Esophagus muscularis mucosa (tissue), 4 donors: ENCODE results near the gene HK1. TPM values are rescaled to one million over a fixed set of nuclear protein-coding genes. Genes with fewer than 3 reads are reported as not detected.

Experiments
- DNase-seq: peaks from one replicate; pipeline ENCODE4 v3.0.0-alpha.2; 2017; ENCODE audit errors: extremely low spot score
- H3K27ac ChIP-seq, 4 donors: fragments of 200-600 bp; sonication (generic); replicated peaks in 1 of 4; 1 replicate in 3 of 4; 2 replicates in 1 of 4; pipeline ENCODE4 v1.5.1; 2016 to 2019; ENCODE audit warnings: mild to moderate bottlenecking in 1 of 4
- H3K27me3 ChIP-seq, 4 donors: fragments of 200-600 bp; sonication (generic); one replicate each; pipeline versions ENCODE4 v1.5.1 to v1.6.0; 2016 to 2019
- H3K36me3 ChIP-seq, 4 donors: fragments of 200-600 bp; sonication (generic); one replicate each; pipeline ENCODE4 v1.5.1; 2016 to 2019
- H3K4me1 ChIP-seq, 4 donors: fragments of 200-600 bp; sonication (generic); one replicate each; pipeline ENCODE4 v1.5.1; 2016 to 2019
- H3K4me3 ChIP-seq, 4 donors: fragments of 200-600 bp; sonication (generic); 1 replicate in 2 of 4; 2 replicates in 2 of 4; pipeline ENCODE4 v1.5.1; 2016 to 2019; ENCODE audit warnings: mild to moderate bottlenecking in 4 of 4, moderate library complexity in 1 of 4
- H3K9me3 ChIP-seq, 4 donors: fragments of 200-600 bp; sonication (generic); 1 replicate in 3 of 4; 2 replicates in 1 of 4; pipeline ENCODE4 v1.5.1; 2016 to 2019
- EP300 ChIP-seq: sonication (generic); formaldehyde crosslinking; IDR thresholded peaks from one replicate; pipeline ENCODE4 v1.6.1; 2017; ENCODE audit warnings: antibody characterized with exemption
- POLR2A ChIP-seq: fragments of 450-650 bp; IDR thresholded peaks from one replicate; pipeline ENCODE4 v1.6.1; 2017; ENCODE audit warnings: antibody characterized with exemption, moderate library complexity, mild to moderate bottlenecking, low read depth
- POLR2AphosphoS5 ChIP-seq, 2 donors: sonication (generic); formaldehyde crosslinking; IDR thresholded peaks; one replicate each; pipeline ENCODE4 v1.6.1; 2017; ENCODE audit warnings: antibody characterized with exemption in 2 of 2
- WGBS: methylation state at CpG from one replicate; pipeline ENCODE4 v1.1.5; 2018; 5-methylcytosine and 5-hydroxymethylcytosine counted together
- intact Hi-C: fragments of 100-400 bp; cut with DNase I; formaldehyde crosslinking; loops from one replicate; pipeline ENCODE4 v1.15.1; 2023
- total RNA-seq, 4 donors: library from RNA; depleted of rRNA; stranded (reverse); fragments of >200 nt; gene quantifications; one replicate each; pipeline versions ENCODE4 v1.1.0 to v1.2.1, GENCODE V29; 2016
- TF ChIP-seq, protein P1 (sequence below), 3 experiments: fragments of 200-600 bp in 2 of 3; fragments of 450-650 bp in 1 of 3; sonication (generic) in 2 of 3; IDR thresholded peaks; one replicate each; pipeline ENCODE4 v1.5.1; 2017 to 2019; ENCODE audit warnings: antibody characterized with exemption in 3 of 3, mild to moderate bottlenecking in 2 of 3, moderate library complexity in 1 of 3

The HK1 gene
- total RNA-seq, 4 donors from 2014 or later, result 114 to 188 (median 151) TPM

DNA sequence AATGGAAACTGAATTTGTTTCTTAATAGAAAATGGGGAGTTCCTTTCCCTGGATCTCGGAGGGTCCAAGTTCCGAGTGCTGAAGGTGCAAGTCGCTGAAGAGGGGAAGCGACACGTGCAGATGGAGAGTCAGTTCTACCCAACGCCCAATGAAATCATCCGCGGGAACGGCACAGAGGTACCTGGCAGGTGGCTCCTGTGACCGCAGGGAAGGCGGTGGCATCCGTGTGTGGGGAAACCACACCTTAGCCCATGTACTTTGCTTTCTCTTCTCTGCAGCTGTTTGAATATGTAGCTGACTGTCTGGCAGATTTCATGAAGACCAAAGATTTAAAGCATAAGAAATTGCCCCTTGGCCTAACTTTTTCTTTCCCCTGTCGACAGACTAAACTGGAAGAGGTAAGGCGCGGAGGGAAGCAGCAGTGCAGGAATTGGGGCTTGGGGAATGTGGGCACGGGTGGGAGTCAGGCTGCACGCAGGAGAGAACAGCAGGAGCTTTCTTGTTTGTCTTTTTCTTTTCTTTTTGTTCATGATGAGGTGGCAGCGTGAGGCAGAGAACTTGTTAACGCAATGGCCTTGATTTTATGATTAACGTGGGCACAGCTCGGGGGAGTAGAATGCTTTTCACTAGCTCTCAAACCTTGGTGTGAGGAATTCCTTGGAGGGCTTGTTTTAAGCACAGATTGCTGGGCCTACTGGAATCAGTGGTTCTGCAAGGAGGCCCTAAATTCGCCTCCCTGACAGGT, 45.4 kb upstream of the HK1 start:
- no peaks in the 10 kb centered on the region for H3K9me3 ChIP-seq
- 79% methylated on average over 22 of the region's 22 CpGs for WGBS
- H3K36me3 ChIP-seq, result no peaks in the 10 kb centered on the region
- no peaks in the 10 kb centered on the region for H3K27me3 ChIP-seq
- no peak for DNase-seq
- H3K27ac ChIP-seq, result no peak overlapping the region
- no peak overlapping the region for H3K4me3 ChIP-seq
- peaks cover 3 to 6% (median 4%) of the 10 kb centered on the region in 4 donors for H3K4me1 ChIP-seq
- intact Hi-C loops, result loop anchor here (10.0 kb wide), 1 partner anchor 402 kb away; the partner anchor contains the start of gene FAM241B
- TF ChIP-seq POLR2AphosphoS5 (IDR thresholded peaks at IDR 0.05) (no peak), EP300 (no peak), POLR2A (no peak)
- TF ChIP-seq, protein P1, sequence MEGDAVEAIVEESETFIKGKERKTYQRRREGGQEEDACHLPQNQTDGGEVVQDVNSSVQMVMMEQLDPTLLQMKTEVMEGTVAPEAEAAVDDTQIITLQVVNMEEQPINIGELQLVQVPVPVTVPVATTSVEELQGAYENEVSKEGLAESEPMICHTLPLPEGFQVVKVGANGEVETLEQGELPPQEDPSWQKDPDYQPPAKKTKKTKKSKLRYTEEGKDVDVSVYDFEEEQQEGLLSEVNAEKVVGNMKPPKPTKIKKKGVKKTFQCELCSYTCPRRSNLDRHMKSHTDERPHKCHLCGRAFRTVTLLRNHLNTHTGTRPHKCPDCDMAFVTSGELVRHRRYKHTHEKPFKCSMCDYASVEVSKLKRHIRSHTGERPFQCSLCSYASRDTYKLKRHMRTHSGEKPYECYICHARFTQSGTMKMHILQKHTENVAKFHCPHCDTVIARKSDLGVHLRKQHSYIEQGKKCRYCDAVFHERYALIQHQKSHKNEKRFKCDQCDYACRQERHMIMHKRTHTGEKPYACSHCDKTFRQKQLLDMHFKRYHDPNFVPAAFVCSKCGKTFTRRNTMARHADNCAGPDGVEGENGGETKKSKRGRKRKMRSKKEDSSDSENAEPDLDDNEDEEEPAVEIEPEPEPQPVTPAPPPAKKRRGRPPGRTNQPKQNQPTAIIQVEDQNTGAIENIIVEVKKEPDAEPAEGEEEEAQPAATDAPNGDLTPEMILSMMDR (IDR thresholded peaks at IDR 0.05), result no peak

DNA sequence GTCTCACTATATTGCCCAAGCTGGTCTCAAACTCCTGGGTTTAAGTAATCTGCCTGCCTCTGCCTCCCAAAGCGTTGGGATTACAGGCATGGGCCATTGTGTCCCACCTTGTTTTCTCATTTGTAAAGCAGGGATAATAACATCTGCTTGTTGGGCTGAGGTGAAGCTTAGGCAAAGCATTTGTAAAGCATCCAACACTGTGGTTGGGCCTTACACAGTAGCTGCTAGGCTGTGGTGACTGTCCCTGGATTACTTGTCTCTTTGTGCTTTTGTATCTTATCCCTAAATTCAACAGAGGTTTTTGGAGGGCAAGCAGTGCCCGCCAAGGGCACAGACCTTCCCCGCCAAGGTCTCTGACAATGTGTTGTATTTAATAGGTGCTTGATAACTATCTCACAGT, 43.8 kb upstream of the HK1 start:
- no peak overlapping the region for H3K27ac ChIP-seq
- WGBS, result 96% methylated on average over 3 of the region's 3 CpGs
- TF ChIP-seq, protein P1 (IDR thresholded peaks at IDR 0.05), result no peak
- no peak for TF ChIP-seq EP300
- TF ChIP-seq POLR2AphosphoS5 (IDR thresholded peaks at IDR 0.05), result no peak
- no peak for TF ChIP-seq POLR2A
- no peaks in the 10 kb centered on the region for H3K9me3 ChIP-seq
- H3K36me3 ChIP-seq, result no peaks in the 10 kb centered on the region
- DNase-seq, result no peak
- H3K27me3 ChIP-seq, result no peaks in the 10 kb centered on the region
- H3K4me1 ChIP-seq, result peaks cover 4 to 11% (median 7%) of the 10 kb centered on the region in 4 donors
- H3K4me3 ChIP-seq, result no peak overlapping the region
- intact Hi-C loops, result loop anchor here (10.0 kb wide), 1 partner anchor 400 kb away; the partner anchor contains the start of gene FAM241B

GRCh38 chr10:69237528-69238159, 40.7 kb upstream of the HK1 start:
- intact Hi-C loops, result loop anchor here (1.0 to 10.0 kb wide), 3 partner anchors 80 to 397 kb away; partner anchors contain the start of gene FAM241B
- Histone ChIP-seq H3K4me1 (peaks cover 4 to 21% (median 11%) of the 10 kb centered on the region in 4 donors), H3K9me3 (no peaks in the 10 kb centered on the region), H3K27ac (no peak overlapping the region), H3K36me3 (no peaks in the 10 kb centered on the region), H3K27me3 (no peaks in the 10 kb centered on the region), H3K4me3 (no peak overlapping the region)
- 22% methylated on average over 17 of the region's 17 CpGs for WGBS
- peak; percentile 96 for DNase-seq
- peak in 1 of 2 donors; percentile 74 for TF ChIP-seq POLR2AphosphoS5 (IDR thresholded peaks at IDR 0.05)
- no peak for TF ChIP-seq POLR2A
- TF ChIP-seq, protein P1 (IDR thresholded peaks at IDR 0.05), result peak; percentile 91 to 98 (median 91)
- no peak for TF ChIP-seq EP300

- no peak for TF ChIP-seq POLR2AphosphoS5 (IDR thresholded peaks at IDR 0.05)
- no peak for TF ChIP-seq POLR2A
- no peak for TF ChIP-seq EP300
- TF ChIP-seq, protein P1 (IDR thresholded peaks at IDR 0.05), result no peak
- Histone ChIP-seq H3K4me1 (peaks cover 4 to 21% (median 11%) of the 10 kb centered on the region in 4 donors), H3K9me3 (no peaks in the 10 kb centered on the region), H3K4me3 (no peak overlapping the region), H3K27ac (no peak overlapping the region), H3K36me3 (no peaks in the 10 kb centered on the region), H3K27me3 (no peaks in the 10 kb centered on the region)
- no peak for DNase-seq
- 75% methylated on average over 5 of the region's 5 CpGs for WGBS
- intact Hi-C loops, result loop anchor here (5.0 to 10.0 kb wide), 2 partner anchors 78 to 396 kb away; partner anchors contain the start of gene FAM241B
Observed at GRCh38 chr10:69239136-69239535, 39.2 kb upstream of the HK1 start.
